ENCODE data around the gene UQCRQ. TPM values are rescaled to one million over a fixed set of nuclear protein-coding genes. Genes with fewer than 3 reads are reported as not detected.

The UQCRQ gene
- total RNA-seq, 2 experiments from 2014 or later: 558 to 566 TPM

DNA sequence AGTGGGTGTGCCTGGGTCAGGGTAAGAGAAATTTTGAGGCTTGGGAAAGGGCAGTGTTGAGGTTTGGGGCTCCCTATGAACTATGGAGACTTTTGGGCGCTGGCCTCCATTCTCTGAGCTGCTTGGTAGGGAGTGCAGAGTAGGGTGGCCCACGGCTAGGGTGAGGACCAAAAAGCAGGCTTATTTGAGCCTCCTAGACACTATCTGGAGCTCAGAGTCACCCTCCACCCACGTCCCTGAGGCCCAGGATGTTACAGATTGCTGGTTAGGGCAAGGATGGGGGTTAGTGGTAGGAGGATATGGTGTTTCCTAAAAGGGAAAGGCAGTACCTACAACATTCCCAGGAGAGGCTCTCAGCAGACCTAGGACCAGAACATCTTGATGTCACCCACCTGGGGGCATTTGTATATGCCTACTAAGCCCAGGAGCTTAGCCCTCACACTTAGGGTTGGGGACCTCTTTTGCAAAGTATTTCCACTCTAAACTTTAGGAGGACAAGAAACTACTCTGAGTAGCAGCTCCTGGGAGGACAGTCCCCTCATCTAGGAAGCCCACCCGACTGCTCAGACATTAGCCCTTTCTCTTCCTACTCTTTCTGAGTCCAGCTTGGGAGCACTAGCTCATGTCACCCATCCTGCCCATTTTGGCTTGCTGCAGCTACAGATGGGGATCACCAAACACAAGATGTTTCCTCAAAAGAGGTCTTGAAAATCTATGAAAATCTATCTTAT, 38.3 kb upstream of the UQCRQ start:
- no peak overlapping the region for H3K27ac Mint-ChIP-seq
- ATAC-seq (no peak), DNase-seq (peak; percentile 23)
- H3K4me3 Mint-ChIP-seq: no peak overlapping the region
- ChIA-PET POLR2A (interaction anchor here (1.8 to 2.4 kb wide), 2 partner anchors 11 to 38 kb away, joined by 6 to 9 read pairs; partner anchors contain the start of genes GDF9 and UQCRQ), CTCF (interaction anchor here (0.8 to 3.2 kb wide), 11 partner anchors 8 to 442 kb away, joined by 3 to 24 read pairs (median 5); partner anchors contain the start of genes GDF9, SOWAHA and UQCRQ)
- no peaks in the 10 kb centered on the region for H3K9me3 Mint-ChIP-seq
- TF ChIP-seq, protein P1, sequence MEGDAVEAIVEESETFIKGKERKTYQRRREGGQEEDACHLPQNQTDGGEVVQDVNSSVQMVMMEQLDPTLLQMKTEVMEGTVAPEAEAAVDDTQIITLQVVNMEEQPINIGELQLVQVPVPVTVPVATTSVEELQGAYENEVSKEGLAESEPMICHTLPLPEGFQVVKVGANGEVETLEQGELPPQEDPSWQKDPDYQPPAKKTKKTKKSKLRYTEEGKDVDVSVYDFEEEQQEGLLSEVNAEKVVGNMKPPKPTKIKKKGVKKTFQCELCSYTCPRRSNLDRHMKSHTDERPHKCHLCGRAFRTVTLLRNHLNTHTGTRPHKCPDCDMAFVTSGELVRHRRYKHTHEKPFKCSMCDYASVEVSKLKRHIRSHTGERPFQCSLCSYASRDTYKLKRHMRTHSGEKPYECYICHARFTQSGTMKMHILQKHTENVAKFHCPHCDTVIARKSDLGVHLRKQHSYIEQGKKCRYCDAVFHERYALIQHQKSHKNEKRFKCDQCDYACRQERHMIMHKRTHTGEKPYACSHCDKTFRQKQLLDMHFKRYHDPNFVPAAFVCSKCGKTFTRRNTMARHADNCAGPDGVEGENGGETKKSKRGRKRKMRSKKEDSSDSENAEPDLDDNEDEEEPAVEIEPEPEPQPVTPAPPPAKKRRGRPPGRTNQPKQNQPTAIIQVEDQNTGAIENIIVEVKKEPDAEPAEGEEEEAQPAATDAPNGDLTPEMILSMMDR (IDR thresholded peaks at IDR 0.05): no peak
- peaks cover 7% of the 10 kb centered on the region for H3K4me1 Mint-ChIP-seq (ENCODE audit: low read depth)
- H3K36me3 Mint-ChIP-seq (ENCODE audit: low read depth): no peaks in the 10 kb centered on the region
- intact Hi-C loops (cut with micrococcal nuclease): loop anchor here (10.0 kb wide), 1 partner anchor 443 kb away; no protein-coding TSS in a partner anchor
- H3K27me3 Mint-ChIP-seq: peaks cover 57% of the 10 kb centered on the region

DNA sequence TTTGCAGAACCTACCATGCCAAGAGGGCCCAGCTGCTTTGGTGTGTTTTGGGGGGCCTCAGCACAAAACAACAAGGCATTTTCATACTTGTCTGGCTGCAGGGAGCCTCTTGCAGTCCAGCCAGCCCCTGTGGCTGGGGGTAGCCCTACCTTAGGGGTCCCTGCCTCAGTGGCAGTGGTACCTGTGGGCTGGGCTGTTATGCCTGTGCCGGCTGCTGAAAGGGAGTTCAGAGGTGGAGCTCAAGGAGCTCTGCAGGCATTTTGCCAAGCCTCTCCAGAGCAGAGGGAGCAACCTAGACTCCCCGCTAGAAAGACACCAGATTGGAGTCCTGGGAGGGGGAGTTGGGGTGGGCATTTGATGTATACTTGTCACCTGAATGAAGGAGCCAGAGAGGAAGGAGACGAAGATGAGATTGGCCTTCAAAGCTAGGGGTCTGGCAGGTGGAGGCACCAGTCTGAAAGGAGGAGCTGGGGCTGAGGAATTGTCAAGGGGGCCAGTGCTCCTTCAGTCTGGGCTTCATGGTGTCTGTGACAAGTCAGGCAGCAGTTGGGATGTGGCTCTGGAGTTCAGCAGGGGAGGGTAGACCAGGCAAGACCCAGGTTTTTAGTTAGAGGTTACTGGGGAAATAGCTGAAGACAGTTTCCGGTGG, 37.5 kb upstream of the UQCRQ start:
- H3K4me1 Mint-ChIP-seq (ENCODE audit: low read depth): peaks cover 7% of the 10 kb centered on the region
- H3K9me3 Mint-ChIP-seq: no peaks in the 10 kb centered on the region
- ATAC-seq (no peak), DNase-seq (no peak)
- POLR2A ChIA-PET: interaction anchor here (1.8 to 2.4 kb wide), 2 partner anchors 12 to 37 kb away, joined by 6 to 9 read pairs; partner anchors contain the start of genes GDF9 and UQCRQ
- H3K27ac Mint-ChIP-seq: no peak overlapping the region
- TF ChIP-seq, protein P1 (IDR thresholded peaks at IDR 0.05): no peak
- peaks cover 52% of the 10 kb centered on the region for H3K27me3 Mint-ChIP-seq
- CTCF ChIA-PET: interaction anchor here (0.8 to 3.2 kb wide), 20 partner anchors 7 to 463 kb away, joined by 3 to 24 read pairs (median 4); partner anchors contain the start of genes GDF9 and UQCRQ
- H3K36me3 Mint-ChIP-seq (ENCODE audit: low read depth): no peaks in the 10 kb centered on the region
- intact Hi-C loops (cut with micrococcal nuclease): loop anchor here (10.0 kb wide), 1 partner anchor 444 kb away; no protein-coding TSS in a partner anchor
- H3K4me3 Mint-ChIP-seq: peak overlapping the region; percentile 69

DNA sequence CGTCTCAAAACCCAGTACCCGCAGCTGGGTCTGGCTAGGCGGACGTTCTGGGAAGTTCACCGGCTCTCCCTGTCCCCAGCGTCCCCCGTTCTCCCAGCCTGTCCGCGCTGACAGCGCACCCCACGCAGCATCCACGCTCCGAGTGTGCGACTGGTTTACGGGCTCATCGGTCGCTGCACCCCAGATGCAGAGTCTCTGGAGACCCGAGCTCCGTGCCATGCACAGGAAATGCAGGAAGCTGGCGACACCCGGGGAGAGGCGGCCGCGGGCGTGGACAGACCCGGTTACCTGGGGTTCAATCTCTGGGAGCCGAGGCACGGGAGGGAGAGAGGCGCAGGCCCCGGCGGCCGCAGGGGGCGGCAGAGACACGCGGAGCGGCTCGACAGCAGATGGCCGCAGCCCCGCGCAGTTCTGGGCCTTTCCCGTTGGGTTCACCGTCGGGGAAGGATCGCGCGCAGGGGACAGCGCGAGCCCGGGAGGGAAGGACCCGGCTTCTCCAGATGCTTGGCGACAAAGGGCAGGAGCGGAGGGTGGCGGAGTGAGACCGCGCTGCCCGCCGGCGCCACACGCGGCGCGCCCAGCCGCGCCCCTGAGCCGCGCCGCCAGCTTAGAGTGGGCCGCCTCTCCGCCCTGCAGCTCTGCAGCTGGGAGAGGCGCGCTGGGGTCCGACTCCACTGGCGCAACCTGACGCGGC, 36.6 kb upstream of the UQCRQ start:
- H3K27ac Mint-ChIP-seq: no peak overlapping the region
- no peaks in the 10 kb centered on the region for H3K9me3 Mint-ChIP-seq
- POLR2A ChIA-PET: interaction anchor here (0.6 to 2.4 kb wide), 3 partner anchors 13 to 232 kb away, joined by 3 to 9 read pairs (median 6); partner anchors contain the start of genes GDF9 and UQCRQ
- H3K4me3 Mint-ChIP-seq: peak overlapping the region; percentile 69
- H3K36me3 Mint-ChIP-seq (ENCODE audit: low read depth): no peaks in the 10 kb centered on the region
- TF ChIP-seq, protein P1 (IDR thresholded peaks at IDR 0.05): peak; percentile 92
- ATAC-seq: peak; percentile 83
- DNase-seq: peak; percentile 79
- CTCF ChIA-PET: interaction anchor here (0.6 to 3.2 kb wide), 26 partner anchors 8 to 464 kb away, joined by 3 to 24 read pairs (median 4); partner anchors contain the start of genes GDF9 and UQCRQ
- intact Hi-C loops (cut with micrococcal nuclease): loop anchor here (10.0 kb wide), 1 partner anchor 445 kb away; no protein-coding TSS in a partner anchor
- peaks cover 46% of the 10 kb centered on the region for H3K27me3 Mint-ChIP-seq
- H3K4me1 Mint-ChIP-seq (ENCODE audit: low read depth): peaks cover 7% of the 10 kb centered on the region

DNA sequence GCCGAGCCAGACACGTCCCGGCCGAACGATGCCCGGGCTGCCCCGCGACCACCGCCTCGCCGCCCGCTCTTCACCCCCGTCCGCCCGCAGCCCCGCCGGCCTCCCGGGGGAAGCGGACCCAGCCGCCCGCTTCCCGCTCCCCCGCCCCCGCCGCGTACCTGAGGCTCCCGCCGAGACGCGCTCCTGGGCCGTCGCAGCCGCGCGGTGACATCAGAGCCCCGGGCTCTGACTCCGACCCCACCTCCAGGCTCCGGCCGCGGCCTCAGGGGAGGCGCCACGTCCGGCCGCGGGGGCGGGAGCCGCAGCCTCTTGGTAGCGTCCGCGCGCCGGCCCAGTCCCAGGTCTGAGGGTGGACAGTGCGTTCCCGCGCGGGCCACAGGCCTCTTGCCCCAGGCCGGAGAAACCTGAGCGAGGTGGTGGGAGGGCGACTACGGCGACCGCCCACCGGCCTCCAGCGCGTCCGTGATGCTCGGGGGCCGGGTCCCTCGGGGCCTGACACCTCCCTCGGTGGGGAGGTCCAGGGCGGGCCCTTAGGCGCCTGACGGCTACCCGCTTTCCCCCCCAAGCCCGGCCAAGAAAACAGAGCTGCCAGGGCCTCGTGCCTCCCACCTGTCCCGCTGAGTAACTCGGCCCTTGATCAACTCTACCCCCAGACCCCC, 35.9 kb upstream of the UQCRQ start, which contains the start of gene SHROOM1:
Gene SHROOM1, minus strand, starts transcription at position 212 of the 659 bp plus-strand sequence. CDS start 4,507 bp downstream, outside the sequence.
- TF ChIP-seq, protein P1 (IDR thresholded peaks at IDR 0.05): no peak
- intact Hi-C loops (cut with micrococcal nuclease): no loop called here
- peak; percentile 45 for DNase-seq
- peak; percentile 45 for ATAC-seq
- ChIA-PET CTCF (interaction anchor here (0.6 to 3.2 kb wide), 22 partner anchors 9 to 794 kb away, joined by 3 to 24 read pairs (median 4); no protein-coding TSS in a partner anchor), POLR2A (interaction anchor here (0.6 kb wide), 2 partner anchors 9 to 233 kb away, joined by 3 read pairs; no protein-coding TSS in a partner anchor)
- H3K4me3 Mint-ChIP-seq: peak within 1 kb of the TSS; percentile 69
- no peaks in the 10 kb centered on the region for H3K9me3 Mint-ChIP-seq
- H3K4me1 Mint-ChIP-seq (ENCODE audit: low read depth): peaks cover 5% of the 10 kb centered on the region
- no peaks in the 10 kb centered on the region for H3K36me3 Mint-ChIP-seq (ENCODE audit: low read depth)
- H3K27me3 Mint-ChIP-seq: peaks cover 42% of the 10 kb centered on the region
- no peak within 1 kb of the TSS for H3K27ac Mint-ChIP-seq
